Neuron (in vitro differentiated cells): ENCODE data around the gene SH2D3C.
"Not testable (repeated sequence)": the region's sequence is repeated elsewhere in the genome, so short reads cannot be mapped to it uniquely, and the experiment has no call there.

Experiments
- H2AFZ ChIP-seq: one replicate; pipeline ENCODE4 v1.6.1; 2013; ENCODE audit warnings: low read depth, mild to moderate bottlenecking, inconsistent platforms, low read length, moderate library complexity
- H3K27me3 ChIP-seq: one replicate; pipeline ENCODE4 v1.6.1; 2013; ENCODE audit warnings: low read length; ENCODE audit not compliant: insufficient read depth
- H3K36me3 ChIP-seq: one replicate; pipeline ENCODE4 v1.6.1; 2013; ENCODE audit warnings: low read length; ENCODE audit not compliant: insufficient read depth
- H3K4me1 ChIP-seq: one replicate; pipeline ENCODE4 v1.6.1; 2013; ENCODE audit warnings: low read length; ENCODE audit not compliant: insufficient read depth
- H3K4me3 ChIP-seq: 2 replicates; pipeline ENCODE4 v1.5.1; 2013; ENCODE audit warnings: mild to moderate bottlenecking, low read length, moderate library complexity
- H3K9me3 ChIP-seq: one replicate; pipeline ENCODE4 v1.6.1; 2013; ENCODE audit warnings: low read length

SH2D3C gene

GRCh38 chr9:127761491-127761956 is 16.9 kb downstream of the SH2D3C start:
- H3K4me1 ChIP-seq, result no peaks in the 10 kb centered on the region
- H3K27me3 ChIP-seq, result peaks cover 29% of the 10 kb centered on the region
- no peaks in the 10 kb centered on the region for H3K9me3 ChIP-seq
- H3K4me3 ChIP-seq, result no peak overlapping the region
- H3K36me3 ChIP-seq, result no peaks in the 10 kb centered on the region
- no peak overlapping the region for H2AFZ ChIP-seq

DNA sequence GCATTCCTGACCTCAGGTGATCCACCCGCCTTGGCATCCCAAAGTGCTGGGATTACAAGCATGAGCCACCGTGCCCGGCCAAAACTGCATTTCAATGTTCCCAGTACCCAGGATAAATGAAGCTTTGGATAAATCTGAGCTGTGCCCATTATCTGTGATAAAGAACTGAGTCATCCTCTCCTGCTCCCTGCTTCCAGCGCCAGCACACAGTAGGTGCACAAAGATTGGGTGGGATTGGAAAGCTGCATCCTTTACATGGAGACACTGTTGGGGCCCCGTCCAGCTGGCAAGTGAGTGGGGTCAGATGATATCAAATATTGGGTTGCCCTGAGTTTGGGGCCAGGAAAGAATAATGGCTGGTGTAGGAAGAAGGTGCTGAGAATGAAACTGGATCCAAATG is 17.4 kb downstream of the SH2D3C start:
- H3K9me3 ChIP-seq, result no peaks in the 10 kb centered on the region
- H2AFZ ChIP-seq, result no peak overlapping the region
- H3K4me1 ChIP-seq, result no peaks in the 10 kb centered on the region
- H3K36me3 ChIP-seq, result no peaks in the 10 kb centered on the region
- H3K27me3 ChIP-seq, result peaks cover 30% of the 10 kb centered on the region
- H3K4me3 ChIP-seq, result no peak overlapping the region

GRCh38 chr9:127758843-127759242 is 19.6 kb downstream of the SH2D3C start:
- Histone ChIP-seq H2AFZ (no peak overlapping the region), H3K36me3 (no peaks in the 10 kb centered on the region), H3K9me3 (no peaks in the 10 kb centered on the region), H3K4me1 (peaks cover 13% of the 10 kb centered on the region), H3K4me3 (no peak overlapping the region), H3K27me3 (peaks cover 39% of the 10 kb centered on the region)

- H3K27me3 ChIP-seq, result peaks cover 31% of the 10 kb centered on the region
- not testable (repeated sequence) for H3K36me3 ChIP-seq, H3K9me3 ChIP-seq, H2AFZ ChIP-seq, H3K4me3 ChIP-seq
- peaks cover 13% of the 10 kb centered on the region for H3K4me1 ChIP-seq
Observed at GRCh38 chr9:127756776-127757175, 21.7 kb downstream of the SH2D3C start.

DNA sequence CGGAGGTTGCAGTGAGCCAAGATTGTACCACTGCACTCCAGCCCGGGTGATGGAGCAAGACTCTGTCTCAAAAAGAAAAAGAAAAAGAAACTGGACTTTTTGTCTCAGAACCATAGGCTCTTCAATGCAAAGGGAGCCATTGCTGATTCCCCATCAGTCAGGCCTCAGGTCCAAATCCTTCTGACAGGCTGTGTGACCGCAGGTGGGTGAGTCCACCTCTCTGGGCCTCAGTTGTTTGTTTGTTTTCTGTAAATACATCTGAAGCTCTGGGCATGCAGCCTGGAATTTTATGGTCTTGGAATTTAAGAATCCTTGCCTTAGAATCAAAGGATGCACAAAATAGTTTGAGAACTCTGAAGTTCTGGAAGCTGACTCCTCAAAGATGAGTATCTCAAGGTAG is 22.2 kb downstream of the SH2D3C start:
- Histone ChIP-seq H3K36me3 (no peaks in the 10 kb centered on the region), H2AFZ (no peak overlapping the region), H3K27me3 (peaks cover 28% of the 10 kb centered on the region), H3K4me1 (peaks cover 13% of the 10 kb centered on the region), H3K9me3 (no peaks in the 10 kb centered on the region), H3K4me3 (no peak overlapping the region)

DNA sequence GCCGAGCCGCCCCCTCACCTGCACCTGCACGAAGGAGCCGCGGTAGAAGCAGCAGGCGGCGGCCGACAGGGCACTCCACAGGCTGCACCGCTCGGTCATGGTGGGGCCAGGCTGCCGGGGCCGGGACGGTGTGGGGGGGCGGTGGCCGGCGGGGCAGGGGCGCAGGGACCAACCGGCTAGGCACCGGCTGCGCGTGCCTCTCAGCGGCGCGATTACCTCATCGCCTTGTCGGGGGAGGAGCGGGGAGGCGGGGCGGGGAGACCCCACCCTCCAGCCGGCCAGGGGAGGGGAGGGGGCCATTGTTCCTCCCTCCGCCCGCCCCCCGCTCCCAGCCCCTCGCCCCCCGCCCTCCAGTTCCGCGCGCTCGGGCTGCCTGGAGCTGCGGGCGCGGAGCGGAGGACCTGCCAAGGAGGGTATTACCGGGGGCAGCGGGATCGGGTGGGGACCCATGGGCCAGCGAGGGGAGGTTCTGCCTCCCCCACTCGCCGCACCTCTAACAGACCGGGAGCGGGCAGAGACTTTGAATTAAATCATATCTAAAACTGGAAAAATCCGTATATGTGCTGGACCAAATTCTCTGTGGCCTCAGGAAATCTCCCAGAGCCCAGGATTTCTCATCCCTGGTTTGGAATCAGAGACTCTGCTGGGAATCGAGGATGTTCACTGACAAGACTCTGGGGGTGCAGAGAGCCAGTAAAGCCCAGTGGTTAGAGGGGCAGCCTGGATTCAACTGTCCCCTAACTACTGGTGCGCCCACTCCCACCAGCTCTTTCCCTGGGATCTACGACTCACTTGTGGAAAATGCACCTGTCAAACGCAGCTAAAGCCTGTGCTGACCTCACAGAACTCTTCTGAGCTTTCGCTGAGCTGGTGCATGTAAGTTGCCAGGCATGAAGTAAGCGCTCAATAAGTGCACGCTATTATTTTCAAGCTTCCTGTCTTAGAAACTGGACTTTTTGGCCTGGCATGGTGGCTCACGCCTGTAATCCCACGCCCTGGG is 23.1 kb downstream of the SH2D3C start:
- Histone ChIP-seq H3K4me3 (peak overlapping the region; percentile 55), H3K9me3 (no peaks in the 10 kb centered on the region), H2AFZ (peak overlapping the region; percentile 65), H3K27me3 (peaks cover 26% of the 10 kb centered on the region), H3K4me1 (peaks cover 13% of the 10 kb centered on the region), H3K36me3 (no peaks in the 10 kb centered on the region)

GRCh38 chr9:127754099-127755060 is 24.1 kb downstream of the SH2D3C start:
- peaks cover 27% of the 10 kb centered on the region for H3K27me3 ChIP-seq
- peak overlapping the region; percentile 65 for H2AFZ ChIP-seq
- peaks cover under 1% of the 10 kb centered on the region for H3K36me3 ChIP-seq
- H3K4me3 ChIP-seq, result peak overlapping the region; percentile 55
- H3K4me1 ChIP-seq, result peaks cover 13% of the 10 kb centered on the region
- no peaks in the 10 kb centered on the region for H3K9me3 ChIP-seq

- Histone ChIP-seq H3K9me3 (no peaks in the 10 kb centered on the region), H3K4me1 (peaks cover 13% of the 10 kb centered on the region), H2AFZ (no peak overlapping the region), H3K36me3 (peaks cover 6% of the 10 kb centered on the region), H3K4me3 (peak overlapping the region; percentile 55), H3K27me3 (peaks cover 28% of the 10 kb centered on the region)
Observed at GRCh38 chr9:127753622-127754021, 24.8 kb downstream of the SH2D3C start.

DNA sequence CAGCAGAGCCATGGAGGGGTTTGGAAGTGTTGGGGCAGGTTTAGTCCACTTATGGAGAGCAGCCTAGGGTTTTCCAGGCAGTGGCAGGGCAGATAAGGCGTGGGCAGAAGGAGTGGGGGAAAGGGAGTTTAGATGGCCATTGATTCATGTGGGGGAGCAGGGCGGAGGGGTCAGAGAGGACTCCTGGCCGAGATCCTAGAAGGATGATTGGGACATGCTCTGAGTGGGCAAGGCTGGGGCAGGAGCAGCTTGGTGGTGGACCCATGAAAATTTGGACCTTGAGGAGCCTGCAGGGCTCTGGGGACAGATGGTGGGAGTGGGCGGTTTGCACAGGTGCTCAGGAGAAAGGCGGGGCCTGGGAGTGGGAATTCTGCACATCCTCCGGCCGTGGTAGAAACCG is 25.3 kb downstream of the SH2D3C start:
- Histone ChIP-seq H2AFZ (no peak overlapping the region), H3K4me3 (no peak overlapping the region), H3K4me1 (peaks cover 13% of the 10 kb centered on the region), H3K27me3 (peaks cover 27% of the 10 kb centered on the region), H3K36me3 (peaks cover 6% of the 10 kb centered on the region), H3K9me3 (no peaks in the 10 kb centered on the region)

DNA sequence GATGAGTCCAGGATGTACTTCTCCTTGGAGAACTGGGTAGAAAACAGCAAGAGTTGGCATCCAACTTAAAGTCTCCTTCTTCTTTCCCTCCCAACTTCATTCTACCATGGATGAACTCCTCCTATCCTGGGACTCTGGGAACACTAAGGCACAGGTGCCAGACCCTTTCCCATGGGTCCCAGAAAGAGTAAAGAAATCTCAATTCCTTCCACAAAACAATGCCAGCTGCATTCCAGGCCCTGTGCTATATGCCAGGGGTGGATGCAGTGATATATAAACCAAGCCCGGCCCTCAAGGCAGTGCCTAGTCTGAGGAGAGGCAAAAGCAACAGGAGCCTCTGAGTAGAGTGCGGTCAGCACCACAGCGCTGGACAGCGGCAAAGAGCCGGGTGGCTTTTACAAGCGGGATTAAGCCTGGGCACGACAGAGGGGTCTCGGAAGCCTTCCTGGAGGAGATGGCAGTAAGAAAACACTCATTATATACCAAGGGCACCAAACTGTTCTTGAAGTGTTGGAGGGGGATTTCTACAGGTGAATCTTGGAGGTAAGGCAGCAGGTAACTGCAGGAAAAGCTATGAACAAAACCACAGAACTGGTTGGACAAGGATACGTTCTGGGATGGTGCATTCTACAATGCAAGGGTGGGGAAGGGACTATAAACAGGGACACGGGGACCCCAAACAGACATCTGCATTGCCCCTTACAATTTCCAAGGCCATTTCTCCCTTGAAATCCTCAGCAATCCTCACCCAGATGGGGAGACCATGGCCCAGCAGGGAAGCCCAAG is 27.0 kb downstream of the SH2D3C start:
- peaks cover 13% of the 10 kb centered on the region for H3K4me1 ChIP-seq
- no peak overlapping the region for H3K4me3 ChIP-seq
- no peaks in the 10 kb centered on the region for H3K9me3 ChIP-seq
- peaks cover 6% of the 10 kb centered on the region for H3K36me3 ChIP-seq
- H3K27me3 ChIP-seq, result peaks cover 29% of the 10 kb centered on the region
- H2AFZ ChIP-seq, result no peak overlapping the region

- peaks cover 6% of the 10 kb centered on the region for H3K36me3 ChIP-seq
- H3K4me3 ChIP-seq, result no peak overlapping the region
- peaks cover 18% of the 10 kb centered on the region for H3K27me3 ChIP-seq
- no peaks in the 10 kb centered on the region for H3K4me1 ChIP-seq
- H2AFZ ChIP-seq, result no peak overlapping the region
- H3K9me3 ChIP-seq, result no peaks in the 10 kb centered on the region
Observed at GRCh38 chr9:127749090-127749787, 29.2 kb downstream of the SH2D3C start.
